ENCODE measurements around the gene ZEB2. TPM values are rescaled to one million over a fixed set of nuclear protein-coding genes. Genes with fewer than 3 reads are reported as not detected.

Gene ZEB2
- total and polyA plus RNA-seq, 2 of the 8 experiments (the other 6 are each of a cell fraction or from before 2014, with no cell fraction given), result 0.38 TPM; not detected in 1

DNA sequence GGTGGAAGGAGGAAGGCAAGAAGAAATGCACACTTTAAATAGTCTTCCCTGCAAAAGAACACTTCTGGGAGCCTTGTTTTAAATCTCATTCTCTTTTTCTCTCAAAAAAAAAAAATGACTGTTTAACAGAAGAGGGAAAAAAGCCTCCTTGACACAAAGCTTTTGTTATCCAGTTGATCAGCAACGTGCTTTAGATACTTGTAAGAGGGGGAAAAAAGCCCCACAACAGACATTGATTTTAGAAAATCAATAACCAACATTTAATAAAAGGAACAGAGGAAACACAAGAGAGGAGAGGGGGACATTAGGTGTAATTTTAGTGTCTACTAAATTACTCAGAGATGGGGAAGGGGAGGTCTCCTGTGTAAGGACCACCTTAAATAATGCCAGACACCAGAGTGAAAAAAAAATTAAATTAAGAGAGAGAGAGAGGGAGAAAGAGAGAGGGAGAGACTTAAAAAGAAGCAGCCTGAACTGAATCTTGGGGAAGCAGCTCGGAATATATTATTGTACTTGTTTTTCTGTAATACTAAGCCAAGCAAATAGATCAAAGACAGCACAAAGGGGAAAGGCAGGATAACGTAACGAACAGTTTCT is 4.7 kb downstream of the ZEB2 start:
- Histone ChIP-seq H3K27ac (ENCODE audit: low read depth, low read length) (no peak overlapping the region), H2BK120ac (replicated peaks; ENCODE audit: low read depth, low read length) (no peak overlapping the region), H4K5ac (ENCODE audit: insufficient read length, low read depth, low read length) (no peak overlapping the region), H3K36me3 (ENCODE audit: control insufficient read depth in 2 of 4, insufficient read depth in 4 of 4, low read length in 3 of 4) (no peaks in the 10 kb centered on the region), H3K23me2 (ENCODE audit: low read depth, low read length) (peaks cover 12% of the 10 kb centered on the region), H3K23ac (ENCODE audit: insufficient read length) (no peak overlapping the region), H4K91ac (replicated peaks; ENCODE audit: insufficient read length, low read length) (no peak overlapping the region), H2BK5ac (ENCODE audit: low read depth, low read length) (no peak overlapping the region), H3K27me3 (replicated peaks in 1 of 4; ENCODE audit: control insufficient read depth in 3 of 4, extremely low read depth in 1 of 4, insufficient read depth in 3 of 4, low read length in 3 of 4) (peaks cover 53 to 89% (median 86%) of the 10 kb centered on the region in 4 experiments), H3K18ac (ENCODE audit: extremely low read depth, low read length) (no peak overlapping the region; the same call in 1 of the 2 replicates), H4K8ac (ENCODE audit: extremely low read depth, insufficient read depth, low read length) (no peak overlapping the region; the same call in 1 of the 2 replicates), H3K9ac (replicated peaks in 1 of 4; ENCODE audit: extremely low read depth in 1 of 4, low read depth in 3 of 4, low read length in 3 of 4) (no peak overlapping the region), H3K4me2 (ENCODE audit: insufficient read depth in 1 of 2, low read depth in 2 of 2, low read length in 2 of 2) (peak overlapping the region; percentile 75 to 90), H3K79me2 (ENCODE audit: control insufficient read depth in 1 of 2, insufficient read depth in 2 of 2, low read length in 2 of 2) (no peaks in the 10 kb centered on the region), H2BK12ac (ENCODE audit: low read depth, low read length) (peak overlapping the region; percentile 69; the same call in 1 of the 2 replicates), H3K79me1 (ENCODE audit: low read depth, low read length) (no peaks in the 10 kb centered on the region), H2BK15ac (ENCODE audit: low read length) (no peak overlapping the region), H4K20me1 (replicated peaks in 1 of 2; ENCODE audit: control insufficient read depth in 1 of 2, insufficient read depth in 2 of 2, low read length in 2 of 2) (peaks cover 2% of the 10 kb centered on the region in 2 experiments), H3K4ac (replicated peaks; ENCODE audit: insufficient read length, low read depth, low read length) (no peak overlapping the region), H3K9me3 (ENCODE audit: insufficient read depth in 2 of 2, low read depth in 1 of 2, low read length in 1 of 2) (no peaks in the 10 kb centered on the region), H3K4me3 (ENCODE audit: extremely low read depth in 1 of 4, insufficient read depth in 2 of 4, low read depth in 3 of 4, low read length in 4 of 4) (peak overlapping the region; percentile 21 to 77 (median 52); a peak in 5 of 8 replicates), H3K14ac (ENCODE audit: insufficient read length) (no peak overlapping the region), H2BK20ac (ENCODE audit: low read length) (0 out of 2 replicates have a peak overlapping the region, but pooled peaks have one; percentile 11), H2AK5ac (ENCODE audit: low read depth, low read length) (no peak overlapping the region), H3K4me1 (replicated peaks in 1 of 4; ENCODE audit: control insufficient read depth in 3 of 4, insufficient read depth in 4 of 4, low read length in 3 of 4) (peaks cover 13 to 38% (median 23%) of the 10 kb centered on the region in 4 experiments; a peak in 6 of 7 replicates), H3K56ac (replicated peaks; ENCODE audit: insufficient read length, low read depth, low read length) (no peak overlapping the region), H2AFZ (ENCODE audit: low read length) (no peak overlapping the region)
- FAIRE-seq, result no peak
- DNase-seq (ENCODE audit: low read depth in 1 of 2, low spot score in 2 of 2), result no peak
- ChIA-PET POLR2A (ENCODE audit: partially characterized antibody) (no interaction called here), CTCF (ENCODE audit: partially characterized antibody) (no interaction called here)
- WGBS, 2 experiments (ENCODE audit: extremely low coverage in 1 of 2, insufficient coverage in 1 of 2, insufficient read length in 1 of 2, insufficient replicate concordance in 2 of 2, low coverage in 1 of 2, low lambda C conversion rate in 2 of 2, missing lambda C conversion rate in 1 of 2), result 7% methylated on average over 4 of the region's 4 CpGs; no CpG with 5 or more reads in 1 of the 2 experiments
- TF ChIP-seq CHD1 (IDR thresholded peaks at IDR 0.05; ENCODE audit: low read depth, low read length), result no peak
- peak; percentile 50 for TF ChIP-seq SUZ12 (IDR thresholded peaks at IDR 0.05; ENCODE audit: low read length)
- TF ChIP-seq RNF2 (IDR thresholded peaks at IDR 0.05; ENCODE audit: borderline replicate concordance, low read depth, low read length, missing control alignments, poor library complexity, severe bottlenecking), result peak; percentile 5
